Liver (tissue), 3 donors: ENCODE results near the gene OSBP2.

ENCODE experiments used
- CTCF ChIP-seq: fragments of 150-350 bp; IDR thresholded peaks from 2 replicates; pipeline ENCODE4 v1.5.1; 2017; ENCODE audit warnings: improper control_type of control experiment, low read depth, low read length; ENCODE audit not compliant: missing input control
- HNF4A ChIP-seq, 2 donors: conservative IDR thresholded peaks; 2 replicates each; pipeline ENCODE4 v1.6.1; 2016; ENCODE audit warnings: antibody characterized with exemption in 2 of 2, mild to moderate bottlenecking in 2 of 2
- JUND ChIP-seq, 2 donors: IDR thresholded peaks; 2 replicates each; pipeline ENCODE4 v1.6.1; 2016; ENCODE audit warnings: antibody characterized with exemption in 2 of 2
- SP1 ChIP-seq: IDR thresholded peaks from 2 replicates; pipeline ENCODE4 v1.6.1; 2018; ENCODE audit warnings: antibody characterized with exemption, mild to moderate bottlenecking
- ZBTB33 ChIP-seq: IDR thresholded peaks from 2 replicates; pipeline ENCODE4 v1.6.1; 2016; ENCODE audit warnings: antibody characterized with exemption
- TF ChIP-seq, protein P1 (sequence below): IDR thresholded peaks from 2 replicates; pipeline ENCODE4 v1.6.1; 2016; ENCODE audit warnings: antibody characterized with exemption, mild to moderate bottlenecking
- donor health status: healthy.
- donor health status: healthy.

DNA sequence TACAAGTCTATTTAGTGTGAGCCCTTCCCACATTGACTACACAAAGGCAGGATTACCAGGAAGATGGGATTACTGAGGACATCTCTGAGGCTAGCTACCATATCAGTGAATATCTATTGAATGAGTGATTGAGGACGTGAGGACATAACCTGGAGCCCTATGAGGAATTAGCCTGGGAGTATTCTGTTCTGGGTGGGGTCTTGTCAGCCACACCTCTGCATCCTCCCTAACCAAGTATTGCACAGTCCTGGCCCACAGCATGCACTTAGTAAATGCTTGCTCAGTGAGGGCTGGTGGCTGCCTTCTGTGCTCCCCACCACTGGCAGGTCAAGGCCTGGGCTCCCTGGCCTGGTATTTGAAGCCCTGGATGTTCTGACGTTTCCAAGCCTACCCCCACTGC is 41.8 kb upstream of the OSBP2 start:
- TF ChIP-seq, protein P1, sequence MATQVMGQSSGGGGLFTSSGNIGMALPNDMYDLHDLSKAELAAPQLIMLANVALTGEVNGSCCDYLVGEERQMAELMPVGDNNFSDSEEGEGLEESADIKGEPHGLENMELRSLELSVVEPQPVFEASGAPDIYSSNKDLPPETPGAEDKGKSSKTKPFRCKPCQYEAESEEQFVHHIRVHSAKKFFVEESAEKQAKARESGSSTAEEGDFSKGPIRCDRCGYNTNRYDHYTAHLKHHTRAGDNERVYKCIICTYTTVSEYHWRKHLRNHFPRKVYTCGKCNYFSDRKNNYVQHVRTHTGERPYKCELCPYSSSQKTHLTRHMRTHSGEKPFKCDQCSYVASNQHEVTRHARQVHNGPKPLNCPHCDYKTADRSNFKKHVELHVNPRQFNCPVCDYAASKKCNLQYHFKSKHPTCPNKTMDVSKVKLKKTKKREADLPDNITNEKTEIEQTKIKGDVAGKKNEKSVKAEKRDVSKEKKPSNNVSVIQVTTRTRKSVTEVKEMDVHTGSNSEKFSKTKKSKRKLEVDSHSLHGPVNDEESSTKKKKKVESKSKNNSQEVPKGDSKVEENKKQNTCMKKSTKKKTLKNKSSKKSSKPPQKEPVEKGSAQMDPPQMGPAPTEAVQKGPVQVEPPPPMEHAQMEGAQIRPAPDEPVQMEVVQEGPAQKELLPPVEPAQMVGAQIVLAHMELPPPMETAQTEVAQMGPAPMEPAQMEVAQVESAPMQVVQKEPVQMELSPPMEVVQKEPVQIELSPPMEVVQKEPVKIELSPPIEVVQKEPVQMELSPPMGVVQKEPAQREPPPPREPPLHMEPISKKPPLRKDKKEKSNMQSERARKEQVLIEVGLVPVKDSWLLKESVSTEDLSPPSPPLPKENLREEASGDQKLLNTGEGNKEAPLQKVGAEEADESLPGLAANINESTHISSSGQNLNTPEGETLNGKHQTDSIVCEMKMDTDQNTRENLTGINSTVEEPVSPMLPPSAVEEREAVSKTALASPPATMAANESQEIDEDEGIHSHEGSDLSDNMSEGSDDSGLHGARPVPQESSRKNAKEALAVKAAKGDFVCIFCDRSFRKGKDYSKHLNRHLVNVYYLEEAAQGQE, result no peak
- TF ChIP-seq ZBTB33 (no peak), CTCF (no peak), SP1 (no peak), JUND (IDR thresholded peaks at IDR 0.05) (no peak), HNF4A (conservative IDR thresholded peaks at IDR 0.05) (no peak)
